ENCODE data around the gene RAB11FIP3. TPM values are rescaled to one million over a fixed set of nuclear protein-coding genes. Genes with fewer than 3 reads are reported as not detected.

RAB11FIP3 gene
- total RNA-seq, 1 donor from 2014 or later = 60.2 TPM

DNA sequence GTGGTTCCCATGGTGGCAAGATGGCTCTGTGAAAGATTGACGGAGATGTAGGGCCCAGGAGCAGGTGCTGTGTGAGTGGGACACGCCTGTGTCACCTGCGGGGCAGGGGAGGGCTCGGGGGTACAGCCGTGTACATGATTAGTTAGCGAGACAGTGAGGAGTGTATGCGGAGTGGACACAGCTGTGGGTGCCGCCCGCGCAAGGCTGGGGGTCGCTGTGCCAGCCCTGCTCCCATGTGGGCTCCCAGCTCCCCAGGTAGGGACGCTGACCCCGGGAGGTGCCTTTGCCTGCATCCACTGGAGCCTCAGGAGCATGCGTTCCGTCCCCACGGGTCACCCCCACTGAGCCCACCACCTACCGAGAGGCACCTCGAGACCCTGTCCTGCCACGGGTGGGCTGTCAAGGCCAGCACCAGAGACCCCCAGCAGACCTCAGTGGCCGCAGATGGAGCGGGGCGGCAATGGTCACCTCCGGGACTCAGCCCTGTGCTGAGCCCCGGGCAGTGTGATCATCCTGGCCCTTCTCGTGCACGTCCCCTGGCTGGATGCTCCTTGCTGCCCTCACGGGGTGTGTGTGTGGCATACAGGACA, 109.5 kb downstream of the RAB11FIP3 start:
- peaks cover 37% of the 10 kb centered on the region for H3K4me1 Mint-ChIP-seq (ENCODE audit: unreplicated experiment)
- no peaks in the 10 kb centered on the region for H3K27me3 Mint-ChIP-seq (ENCODE audit: unreplicated experiment)
- no peaks in the 10 kb centered on the region for H3K36me3 Mint-ChIP-seq (ENCODE audit: unreplicated experiment)
- H3K4me3 Mint-ChIP-seq (ENCODE audit: unreplicated experiment) = no peak overlapping the region
- no peaks in the 10 kb centered on the region for H3K9me3 Mint-ChIP-seq (ENCODE audit: unreplicated experiment)
- DNase-seq (ENCODE audit: extremely low spot score, unreplicated experiment) = no peak
- H3K27ac Mint-ChIP-seq (ENCODE audit: unreplicated experiment) = peak overlapping the region; percentile 57
- TF ChIP-seq, protein P1, sequence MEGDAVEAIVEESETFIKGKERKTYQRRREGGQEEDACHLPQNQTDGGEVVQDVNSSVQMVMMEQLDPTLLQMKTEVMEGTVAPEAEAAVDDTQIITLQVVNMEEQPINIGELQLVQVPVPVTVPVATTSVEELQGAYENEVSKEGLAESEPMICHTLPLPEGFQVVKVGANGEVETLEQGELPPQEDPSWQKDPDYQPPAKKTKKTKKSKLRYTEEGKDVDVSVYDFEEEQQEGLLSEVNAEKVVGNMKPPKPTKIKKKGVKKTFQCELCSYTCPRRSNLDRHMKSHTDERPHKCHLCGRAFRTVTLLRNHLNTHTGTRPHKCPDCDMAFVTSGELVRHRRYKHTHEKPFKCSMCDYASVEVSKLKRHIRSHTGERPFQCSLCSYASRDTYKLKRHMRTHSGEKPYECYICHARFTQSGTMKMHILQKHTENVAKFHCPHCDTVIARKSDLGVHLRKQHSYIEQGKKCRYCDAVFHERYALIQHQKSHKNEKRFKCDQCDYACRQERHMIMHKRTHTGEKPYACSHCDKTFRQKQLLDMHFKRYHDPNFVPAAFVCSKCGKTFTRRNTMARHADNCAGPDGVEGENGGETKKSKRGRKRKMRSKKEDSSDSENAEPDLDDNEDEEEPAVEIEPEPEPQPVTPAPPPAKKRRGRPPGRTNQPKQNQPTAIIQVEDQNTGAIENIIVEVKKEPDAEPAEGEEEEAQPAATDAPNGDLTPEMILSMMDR (IDR thresholded peaks at IDR 0.05) = no peak

DNA sequence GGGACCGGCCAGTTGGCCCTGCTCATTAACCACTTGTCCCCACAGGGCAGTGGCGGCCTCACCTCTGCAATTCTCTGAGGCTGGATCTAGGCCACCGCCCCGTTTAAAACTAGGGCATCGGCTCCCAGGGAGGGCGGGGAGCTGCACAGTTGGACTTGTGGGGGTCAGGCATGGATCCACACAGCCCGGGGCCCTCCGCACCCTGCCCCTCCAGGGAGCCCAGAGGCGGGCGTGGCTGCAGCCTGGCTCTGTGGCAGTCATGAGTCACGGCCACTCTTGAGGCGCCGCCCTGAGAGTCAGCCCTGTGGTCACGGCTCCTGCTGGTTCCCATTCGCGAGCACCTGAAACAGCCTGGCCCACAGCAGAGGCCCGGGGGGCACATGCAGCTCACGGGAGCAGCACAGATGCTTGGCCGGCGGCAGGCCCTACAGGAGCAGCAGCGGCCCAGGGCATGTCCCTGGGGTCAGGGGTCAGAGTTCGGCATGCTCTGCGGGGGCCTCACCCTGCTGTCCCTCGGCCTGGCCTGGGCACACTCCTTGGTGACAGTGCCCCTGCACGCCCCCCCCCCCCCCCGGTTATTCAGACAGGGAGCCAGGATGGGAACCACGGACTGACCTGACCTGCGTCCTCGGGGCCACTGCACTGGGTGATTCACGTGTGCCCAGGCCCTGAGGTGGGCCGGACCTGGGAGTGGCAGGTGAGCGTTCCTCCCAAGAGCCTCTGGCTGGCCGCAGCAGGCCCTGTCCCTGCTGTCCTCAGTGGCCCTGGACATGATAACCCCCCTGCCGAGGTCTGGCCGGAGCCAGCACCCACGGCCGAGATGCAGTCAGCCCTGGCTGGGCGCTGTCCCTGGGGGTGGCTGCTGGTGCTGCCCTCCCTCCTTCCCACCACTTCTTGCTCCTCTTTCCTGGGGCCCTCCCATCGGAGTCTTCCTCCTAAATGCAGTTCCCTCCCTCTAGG, 110.3 kb downstream of the RAB11FIP3 start:
- Mint-ChIP-seq H3K27ac (ENCODE audit: unreplicated experiment) (peak overlapping the region; percentile 57), H3K36me3 (ENCODE audit: unreplicated experiment) (no peaks in the 10 kb centered on the region)
- DNase-seq (ENCODE audit: extremely low spot score, unreplicated experiment) = peak; percentile 91

DNA sequence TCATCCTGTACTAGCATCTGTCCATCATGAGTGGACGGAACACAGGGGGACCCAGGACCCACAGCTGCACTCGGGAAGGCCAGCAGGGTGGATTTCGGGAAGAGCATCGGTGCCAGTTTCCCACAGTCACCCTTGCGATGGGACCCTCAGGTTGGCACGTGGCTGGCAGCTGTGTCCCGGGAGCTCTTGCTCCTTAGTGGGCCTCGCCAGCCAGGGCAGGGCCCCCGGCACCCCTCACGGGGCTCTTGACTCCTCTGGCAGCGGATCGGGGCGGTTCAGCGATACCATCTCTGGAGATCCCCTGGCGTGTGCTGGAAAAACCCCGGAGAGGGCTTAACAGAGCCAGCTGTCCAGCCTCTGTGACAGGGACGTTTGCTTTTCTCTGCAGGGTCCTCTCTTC, 111.3 kb downstream of the RAB11FIP3 start:
- no peak overlapping the region for H3K4me3 Mint-ChIP-seq (ENCODE audit: unreplicated experiment)
- H3K27ac Mint-ChIP-seq (ENCODE audit: unreplicated experiment) = peak overlapping the region; percentile 27
- TF ChIP-seq, protein P1 (IDR thresholded peaks at IDR 0.05) = no peak

More for the DNA sequence above, 110.3 kb downstream of the RAB11FIP3 start:
- Mint-ChIP-seq H3K9me3 (ENCODE audit: unreplicated experiment) (no peaks in the 10 kb centered on the region), H3K4me1 (ENCODE audit: unreplicated experiment) (peaks cover 33% of the 10 kb centered on the region), H3K27me3 (ENCODE audit: unreplicated experiment) (no peaks in the 10 kb centered on the region), H3K4me3 (ENCODE audit: unreplicated experiment) (no peak overlapping the region)
- TF ChIP-seq, protein P1 (IDR thresholded peaks at IDR 0.05) = no peak

DNA sequence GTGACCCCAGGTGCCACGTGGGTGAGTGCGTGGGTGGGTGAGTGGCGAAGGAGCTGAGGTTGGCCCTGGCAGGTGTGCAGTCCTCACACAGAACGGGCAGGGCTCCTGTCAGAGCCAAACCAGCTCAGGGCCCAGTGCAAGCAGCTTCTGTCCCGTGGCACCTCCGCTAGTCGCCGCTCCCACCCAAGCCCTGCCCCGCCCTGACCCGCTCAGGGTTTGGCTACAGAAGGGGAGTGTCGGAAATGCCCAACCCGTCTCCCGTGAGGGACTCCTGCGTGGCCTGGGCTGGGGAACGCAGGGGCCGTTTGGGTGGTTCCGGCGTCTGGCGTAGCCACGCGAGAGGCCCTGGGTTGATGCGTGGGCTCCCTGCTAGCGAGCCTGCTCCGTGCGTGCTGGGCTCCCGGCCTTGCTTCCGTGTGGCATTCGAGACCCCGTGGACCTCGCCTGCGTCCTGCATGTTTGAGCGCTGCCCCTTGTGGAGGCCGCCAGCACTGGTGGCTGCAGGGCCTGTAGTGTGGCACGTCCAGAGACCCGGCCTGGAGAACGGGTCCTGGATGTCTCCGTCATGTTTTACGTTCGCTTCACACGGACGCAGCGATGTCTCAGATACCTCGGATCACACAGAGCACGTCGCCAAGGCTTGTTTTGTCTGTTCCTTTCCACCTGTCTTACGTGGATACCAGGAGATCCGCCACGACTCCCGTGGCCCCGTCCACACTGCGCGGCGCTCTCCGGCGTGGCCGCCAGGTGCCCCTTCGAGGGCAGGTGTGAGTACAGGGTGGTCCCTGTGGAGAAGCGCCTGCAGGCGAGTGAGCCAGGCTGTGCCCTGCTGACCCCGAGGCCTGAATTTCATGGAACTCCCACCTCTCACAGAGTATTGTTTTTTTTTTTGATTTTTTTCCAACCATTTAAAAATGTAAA, 112.2 kb downstream of the RAB11FIP3 start:
- Mint-ChIP-seq H3K36me3 (ENCODE audit: unreplicated experiment) (no peaks in the 10 kb centered on the region), H3K9me3 (ENCODE audit: unreplicated experiment) (no peaks in the 10 kb centered on the region), H3K27ac (ENCODE audit: unreplicated experiment) (no peak overlapping the region), H3K4me1 (ENCODE audit: unreplicated experiment) (peaks cover 38% of the 10 kb centered on the region), H3K4me3 (ENCODE audit: unreplicated experiment) (no peak overlapping the region), H3K27me3 (ENCODE audit: unreplicated experiment) (no peaks in the 10 kb centered on the region)
- DNase-seq (ENCODE audit: extremely low spot score, unreplicated experiment) = no peak
- TF ChIP-seq, protein P1 (IDR thresholded peaks at IDR 0.05) = peak; percentile 7

More for the DNA sequence above, 111.3 kb downstream of the RAB11FIP3 start:
- Mint-ChIP-seq H3K27me3 (ENCODE audit: unreplicated experiment) (no peaks in the 10 kb centered on the region), H3K4me1 (ENCODE audit: unreplicated experiment) (peaks cover 33% of the 10 kb centered on the region), H3K9me3 (ENCODE audit: unreplicated experiment) (no peaks in the 10 kb centered on the region), H3K36me3 (ENCODE audit: unreplicated experiment) (no peaks in the 10 kb centered on the region)
- no peak for DNase-seq (ENCODE audit: extremely low spot score, unreplicated experiment)
